ENCODE data around the gene DSCAM. TPM values are rescaled to one million over a fixed set of nuclear protein-coding genes. Genes with fewer than 3 reads are reported as not detected.

DSCAM gene
- total and polyA plus RNA-seq, 2 donors (not counting 3 experiments of a cell fraction or from before 2014, with no cell fraction given) = not detected

GRCh38 chr21:40797891-40798290 is 49.1 kb downstream of the DSCAM start:
- Histone ChIP-seq H3K27me3 (ENCODE audit: control insufficient read depth in 2 of 2, insufficient read depth in 2 of 2, low read length in 2 of 2) (no peaks in the 10 kb centered on the region), H3K9me1 (replicated peaks; ENCODE audit: control insufficient read depth, extremely low read depth, insufficient read depth, low read length) (no peaks in the 10 kb centered on the region), H4K20me1 (replicated peaks; ENCODE audit: control insufficient read depth, extremely low read depth, insufficient read depth, low read length) (no peaks in the 10 kb centered on the region), H3K9ac (replicated peaks; ENCODE audit: extremely low read depth, insufficient read depth, low read length) (no peak overlapping the region), H3K4me2 (ENCODE audit: insufficient read depth, low read length) (no peak overlapping the region), H3K4me1 (ENCODE audit: control insufficient read depth, extremely low read depth, insufficient read depth, low read length) (no peaks in the 10 kb centered on the region), H3K4me3 (replicated peaks in 1 of 3; ENCODE audit: insufficient read depth in 1 of 3, low read depth in 1 of 3, low read length in 3 of 3) (no peak overlapping the region), H3K79me2 (ENCODE audit: control insufficient read depth, insufficient read depth, low read length) (no peaks in the 10 kb centered on the region), H3K36me3 (ENCODE audit: control insufficient read depth in 2 of 2, extremely low read depth in 1 of 2, insufficient read depth in 2 of 2, low read length in 2 of 2) (no peaks in the 10 kb centered on the region), H3K27ac (ENCODE audit: insufficient read depth, low read depth, low read length) (no peak overlapping the region), H3K9me3 (replicated peaks; ENCODE audit: control insufficient read depth, insufficient read depth, low read length) (peaks cover 2% of the 10 kb centered on the region), H2AFZ (ENCODE audit: low read depth, low read length) (no peak overlapping the region)
- DNase-seq (ENCODE audit: low read depth, low spot score) = no peak
- FAIRE-seq = no peak
- ChIA-PET CTCF (no interaction called here), POLR2A (no interaction called here)
- dilution Hi-C loops (cut with MboI; ENCODE audit: extremely low pct_ligation_motif_present, low sequenced_read_pairs) (no loop called here), intact Hi-C loops (cut with micrococcal nuclease) (no loop called here)
- TF ChIP-seq GATA2 (IDR thresholded peaks at IDR 0.05; ENCODE audit: insufficient read depth, insufficient read length, low read depth, low read length) = no peak
- TF ChIP-seq POLR2AphosphoS5 (IDR thresholded peaks at IDR 0.05; ENCODE audit: insufficient read depth, low read depth, low read length) = no peak
- no peak for TF ChIP-seq JUN (IDR thresholded peaks at IDR 0.05; ENCODE audit: borderline replicate concordance, insufficient read depth, insufficient read length, low read depth)
- TF ChIP-seq MYC (IDR thresholded peaks at IDR 0.05; ENCODE audit: low read depth, low read length) = no peak
- no peak for TF ChIP-seq MAX (IDR thresholded peaks at IDR 0.05; ENCODE audit: insufficient read depth, insufficient read length)
- no peak for TF ChIP-seq CTCF (IDR thresholded peaks at IDR 0.05; ENCODE audit: extremely low read depth in 1 of 2, insufficient read depth in 1 of 2, low read depth in 1 of 2, low read length in 2 of 2)
- TF ChIP-seq POLR2A (IDR thresholded peaks at IDR 0.05; ENCODE audit: low read depth, low read length) = no peak
- no peak for TF ChIP-seq EZH2 (IDR thresholded peaks at IDR 0.05; ENCODE audit: borderline replicate concordance, low read depth, low read length, severe bottlenecking)
- TF ChIP-seq FOS (IDR thresholded peaks at IDR 0.05; ENCODE audit: borderline replicate concordance, insufficient read depth, low read length) = no peak
- no TSS peak for BruUV-seq (replicated peaks)
